Endothelial cell (in vitro differentiated cells): ENCODE results near the gene SPAG8. TPM values are rescaled to one million over a fixed set of nuclear protein-coding genes. Genes with fewer than 3 reads are reported as not detected.

Source experiments
- DNase-seq: peaks from one replicate; pipeline ENCODE4 v3.0.0; 2021; ENCODE audit warnings: low spot score
- H3K27ac Mint-ChIP-seq: one replicate; pipeline ENCODE4 v1.8.0; 2021; ENCODE audit warnings: mixed read lengths, inconsistent platforms; ENCODE audit not compliant: unreplicated experiment
- H3K27me3 Mint-ChIP-seq: one replicate; pipeline ENCODE4 v1.8.0; 2021; ENCODE audit warnings: mild to moderate bottlenecking, moderate library complexity, mixed read lengths, inconsistent platforms; ENCODE audit not compliant: unreplicated experiment
- H3K36me3 Mint-ChIP-seq: one replicate; pipeline ENCODE4 v1.8.0; 2021; ENCODE audit warnings: mild to moderate bottlenecking, low read depth, mixed read lengths, inconsistent platforms; ENCODE audit not compliant: unreplicated experiment
- H3K4me1 Mint-ChIP-seq: one replicate; pipeline ENCODE4 v1.8.0; 2021; ENCODE audit warnings: mild to moderate bottlenecking, mixed read lengths, inconsistent platforms; ENCODE audit not compliant: unreplicated experiment
- H3K4me3 Mint-ChIP-seq: one replicate; pipeline ENCODE4 v1.8.0; 2021; ENCODE audit warnings: mild to moderate bottlenecking, mixed read lengths, inconsistent platforms; ENCODE audit not compliant: unreplicated experiment
- H3K9me3 Mint-ChIP-seq: one replicate; pipeline ENCODE4 v1.8.0; 2021; ENCODE audit warnings: mixed read lengths, inconsistent platforms; ENCODE audit not compliant: unreplicated experiment
- total RNA-seq: library from RNA; stranded (reverse); fragmentation: NEBNext Ultra II Directional; extraction: Animal tissue kit (Norgen Biotek cat#: 25700); gene quantifications from one replicate; pipeline ENCODE4 v1.2.1, GENCODE V29; 2021; ENCODE audit not compliant: unreplicated experiment
- TF ChIP-seq, protein P1 (sequence below): fragments of 200-600 bp; sonication (generic); IDR thresholded peaks from one replicate; pipeline ENCODE4 v1.5.0; 2021; ENCODE audit warnings: antibody characterized with exemption; ENCODE audit not compliant: unreplicated experiment

SPAG8 gene
- total RNA-seq, 1 donor from 2014 or later = 0.59 TPM

DNA sequence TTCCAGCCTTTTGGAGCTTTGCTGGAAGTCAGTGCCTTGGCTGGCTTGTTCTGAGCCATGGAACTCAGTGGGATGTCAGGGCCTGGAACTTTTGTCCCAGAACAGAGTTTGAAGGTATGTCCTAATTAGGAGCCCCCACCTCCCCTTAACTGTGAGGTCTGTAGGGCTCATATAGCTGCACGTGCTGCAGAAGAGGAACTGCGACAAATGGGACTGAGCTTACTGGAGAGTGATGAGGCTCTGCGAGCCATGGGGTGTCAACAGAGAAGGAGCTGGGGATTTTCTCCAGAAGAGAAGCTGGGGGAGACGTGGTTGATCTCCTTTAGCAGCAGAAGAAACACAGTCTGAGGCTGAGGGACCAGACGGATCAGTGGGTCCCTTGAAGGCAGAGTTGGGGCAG is 27.9 kb upstream of the SPAG8 start:
- no peak for DNase-seq
- H3K27ac Mint-ChIP-seq = no peak overlapping the region

DNA sequence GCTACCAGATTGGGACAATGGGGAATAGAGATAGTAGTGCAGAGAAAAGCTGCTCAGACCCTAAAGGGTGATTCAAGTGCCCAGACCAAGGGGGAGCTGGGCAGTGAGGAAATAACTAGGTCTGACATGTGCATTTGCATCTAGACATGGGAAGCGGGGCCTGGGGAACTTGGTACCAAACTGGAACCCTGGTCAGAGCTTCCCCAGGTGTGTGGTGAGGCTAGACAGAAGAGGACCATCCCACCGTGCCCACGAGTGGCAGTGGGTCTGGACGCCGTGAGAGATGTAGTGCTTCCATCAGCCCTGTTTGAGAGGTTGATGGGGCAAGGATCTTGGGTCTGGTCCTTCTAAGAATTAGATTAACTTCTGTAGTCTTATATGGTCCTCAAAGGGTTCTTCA is 24.5 kb upstream of the SPAG8 start:
- DNase-seq = no peak
- no peaks in the 10 kb centered on the region for H3K9me3 Mint-ChIP-seq
- peaks cover 30% of the 10 kb centered on the region for H3K4me1 Mint-ChIP-seq
- TF ChIP-seq, protein P1, sequence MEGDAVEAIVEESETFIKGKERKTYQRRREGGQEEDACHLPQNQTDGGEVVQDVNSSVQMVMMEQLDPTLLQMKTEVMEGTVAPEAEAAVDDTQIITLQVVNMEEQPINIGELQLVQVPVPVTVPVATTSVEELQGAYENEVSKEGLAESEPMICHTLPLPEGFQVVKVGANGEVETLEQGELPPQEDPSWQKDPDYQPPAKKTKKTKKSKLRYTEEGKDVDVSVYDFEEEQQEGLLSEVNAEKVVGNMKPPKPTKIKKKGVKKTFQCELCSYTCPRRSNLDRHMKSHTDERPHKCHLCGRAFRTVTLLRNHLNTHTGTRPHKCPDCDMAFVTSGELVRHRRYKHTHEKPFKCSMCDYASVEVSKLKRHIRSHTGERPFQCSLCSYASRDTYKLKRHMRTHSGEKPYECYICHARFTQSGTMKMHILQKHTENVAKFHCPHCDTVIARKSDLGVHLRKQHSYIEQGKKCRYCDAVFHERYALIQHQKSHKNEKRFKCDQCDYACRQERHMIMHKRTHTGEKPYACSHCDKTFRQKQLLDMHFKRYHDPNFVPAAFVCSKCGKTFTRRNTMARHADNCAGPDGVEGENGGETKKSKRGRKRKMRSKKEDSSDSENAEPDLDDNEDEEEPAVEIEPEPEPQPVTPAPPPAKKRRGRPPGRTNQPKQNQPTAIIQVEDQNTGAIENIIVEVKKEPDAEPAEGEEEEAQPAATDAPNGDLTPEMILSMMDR = no peak
- H3K27ac Mint-ChIP-seq = no peak overlapping the region
- peaks cover 8% of the 10 kb centered on the region for H3K36me3 Mint-ChIP-seq
- H3K4me3 Mint-ChIP-seq = no peak overlapping the region
- H3K27me3 Mint-ChIP-seq = peaks cover 19% of the 10 kb centered on the region

More for the DNA sequence above, 27.9 kb upstream of the SPAG8 start:
- H3K9me3 Mint-ChIP-seq = no peaks in the 10 kb centered on the region
- no peak overlapping the region for H3K4me3 Mint-ChIP-seq
- peaks cover 3% of the 10 kb centered on the region for H3K36me3 Mint-ChIP-seq
- H3K4me1 Mint-ChIP-seq = peaks cover 29% of the 10 kb centered on the region
- H3K27me3 Mint-ChIP-seq = peaks cover 3% of the 10 kb centered on the region
- TF ChIP-seq, protein P1 = no peak

DNA sequence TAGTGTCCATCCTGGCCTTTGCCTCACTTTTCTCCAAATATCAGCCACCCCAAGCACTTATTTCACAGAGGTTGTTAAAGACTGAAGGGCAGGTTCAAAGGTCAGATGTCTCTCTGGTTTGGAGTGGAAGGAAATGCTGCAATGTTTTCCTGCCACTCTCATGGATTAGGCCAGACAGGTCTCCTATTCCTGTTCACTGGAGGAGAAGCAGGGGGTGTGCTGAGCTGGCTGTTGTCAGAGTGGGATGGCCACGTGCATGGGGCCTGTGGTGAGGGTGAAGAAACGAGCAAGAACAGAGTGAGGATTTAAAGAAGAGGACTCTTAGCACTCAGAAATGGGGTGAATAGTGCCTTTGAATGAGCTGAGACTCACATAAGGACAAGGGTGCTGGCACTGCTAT is 23.7 kb upstream of the SPAG8 start:
- no peak for DNase-seq
- Mint-ChIP-seq H3K36me3 (peaks cover 8% of the 10 kb centered on the region), H3K4me1 (peaks cover 30% of the 10 kb centered on the region)

DNA sequence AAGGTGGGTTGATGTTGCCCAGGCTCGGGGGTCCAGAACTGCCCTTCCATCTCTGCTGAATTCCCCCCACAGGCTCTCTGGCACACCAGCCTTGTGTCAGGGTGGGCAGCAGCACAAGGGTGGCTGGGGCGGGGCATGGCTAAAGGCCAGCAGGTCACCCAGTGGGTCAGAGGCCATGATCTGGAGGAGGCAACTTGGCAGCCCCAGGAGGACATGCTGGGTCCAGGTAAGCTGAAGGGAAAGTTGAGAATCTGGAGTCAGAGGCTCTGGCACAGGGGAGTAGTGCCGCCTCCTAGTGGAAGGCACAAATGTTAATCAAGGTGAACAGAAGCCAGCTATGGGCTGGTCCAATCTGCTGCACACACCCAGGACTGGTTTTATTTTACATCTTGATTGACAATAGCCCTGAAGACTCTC is 23.2 kb upstream of the SPAG8 start:
- Mint-ChIP-seq H3K4me3 (no peak overlapping the region), H3K27ac (no peak overlapping the region), H3K9me3 (no peaks in the 10 kb centered on the region), H3K27me3 (peaks cover 22% of the 10 kb centered on the region), H3K36me3 (peaks cover 8% of the 10 kb centered on the region), H3K4me1 (peaks cover 32% of the 10 kb centered on the region)
- TF ChIP-seq, protein P1 = no peak
- DNase-seq = no peak

More for the DNA sequence above, 23.7 kb upstream of the SPAG8 start:
- H3K4me3 Mint-ChIP-seq = peak overlapping the region; percentile 61
- no peaks in the 10 kb centered on the region for H3K9me3 Mint-ChIP-seq
- H3K27ac Mint-ChIP-seq = no peak overlapping the region
- TF ChIP-seq, protein P1 = no peak
- peaks cover 19% of the 10 kb centered on the region for H3K27me3 Mint-ChIP-seq

DNA sequence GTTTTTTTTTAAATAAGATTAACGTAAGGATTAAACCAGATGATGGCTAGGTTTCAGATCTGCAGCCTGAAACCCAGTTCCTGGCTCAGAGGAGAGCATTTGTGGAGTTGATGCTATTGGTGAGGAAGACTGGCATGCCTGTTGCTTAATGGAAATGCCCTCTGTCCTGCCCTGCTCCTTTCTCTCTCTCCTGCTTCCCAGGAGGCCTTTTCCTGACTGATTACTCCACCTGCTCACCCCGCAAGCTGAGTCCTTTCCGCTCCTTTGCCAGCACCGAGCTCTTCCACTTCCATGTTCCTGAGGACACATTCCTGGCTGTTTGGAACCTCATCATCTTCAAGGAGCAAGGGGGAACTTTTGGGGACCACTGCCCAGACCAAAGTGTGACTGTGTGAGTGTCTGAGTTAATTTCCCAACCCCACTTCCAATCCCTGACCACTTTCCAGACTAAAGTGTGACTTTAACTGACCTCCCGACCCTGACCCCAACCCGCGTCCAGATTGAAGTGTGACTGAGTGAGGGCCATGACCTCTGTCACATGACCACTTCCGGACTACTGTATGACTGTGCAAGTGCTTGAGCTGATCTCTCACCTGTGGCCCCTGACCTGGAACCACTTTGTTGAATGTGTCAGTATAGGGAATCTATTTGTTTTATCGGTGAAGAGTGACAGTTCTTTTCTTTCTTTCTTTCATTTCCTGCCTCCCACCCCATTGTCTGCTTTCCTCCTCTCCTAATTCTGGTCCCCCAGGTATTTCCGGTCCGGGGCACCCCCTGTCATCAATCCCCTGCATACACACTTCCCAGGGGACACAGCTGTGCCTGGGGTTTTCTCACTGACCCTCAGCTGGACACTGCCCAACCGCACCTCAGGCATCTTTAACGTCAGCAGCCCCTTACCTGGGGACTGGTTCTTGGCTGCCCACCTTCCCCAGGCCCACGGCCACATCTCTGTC is 22.5 kb upstream of the SPAG8 start:
- Mint-ChIP-seq H3K27ac (peak overlapping the region; percentile 19), H3K27me3 (peaks cover 22% of the 10 kb centered on the region), H3K36me3 (peaks cover 8% of the 10 kb centered on the region), H3K4me1 (peaks cover 39% of the 10 kb centered on the region), H3K9me3 (no peaks in the 10 kb centered on the region), H3K4me3 (peak overlapping the region; percentile 68)
- TF ChIP-seq, protein P1 = no peak
- DNase-seq = no peak
